Measurements from ENCODE around the gene CC2D2B. TPM values are rescaled to one million over a fixed set of nuclear protein-coding genes. Genes with fewer than 3 reads are reported as not detected.

Gene CC2D2B
- total RNA-seq, 2 experiments from 2014 or later = 4.1 TPM; not detected in 1

GRCh38 chr10:96072674-96073073 lies 164.9 kb downstream of the CC2D2B start:
- Histone ChIP-seq H3K27ac (ENCODE audit: low read depth, low read length, poor library complexity, severe bottlenecking) (no peak overlapping the region), H3K4me2 (ENCODE audit: low read length) (no peak overlapping the region), H3K79me2 (ENCODE audit: insufficient read depth, low read depth, low read length) (no peaks in the 10 kb centered on the region), H3K9me2 (ENCODE audit: insufficient read depth, low read length) (no peaks in the 10 kb centered on the region), H2AFZ (ENCODE audit: low read length) (no peak overlapping the region), H3K4me3 (ENCODE audit: low read depth, low read length, poor library complexity, severe bottlenecking) (no peak overlapping the region), H3K4me1 (ENCODE audit: insufficient read depth, low read length, poor library complexity, severe bottlenecking) (no peaks in the 10 kb centered on the region), H3K9me3 (ENCODE audit: low read length) (no peaks in the 10 kb centered on the region), H4K20me1 (ENCODE audit: insufficient read depth, low read length) (no peaks in the 10 kb centered on the region), H3K36me3 (ENCODE audit: insufficient read depth, low read length) (no peaks in the 10 kb centered on the region)
- POLR2A ChIA-PET = interaction anchor here (0.5 kb wide), 1 partner anchor 13 kb away, joined by 6 read pairs; no protein-coding TSS in a partner anchor
- BruUV-seq (replicated peaks) = no TSS peak
- CTCF ChIA-PET (ENCODE audit: unreplicated experiment) = no interaction called here
- DNase-seq (ENCODE audit: low spot score) = no peak
- intact Hi-C loops (cut with micrococcal nuclease; ENCODE audit: unreplicated experiment) = no loop called here
- TF ChIP-seq CTCF (conservative IDR thresholded peaks at IDR 0.05; ENCODE audit: low read length) (no peak), EZH2phosphoT487 (IDR thresholded peaks at IDR 0.05; ENCODE audit: borderline replicate concordance, low read depth, low read length) (no peak)

GRCh38 chr10:96073722-96074121 lies 165.9 kb downstream of the CC2D2B start:
- no TSS peak for BruUV-seq (replicated peaks)
- Histone ChIP-seq H3K27ac (ENCODE audit: low read depth, low read length, poor library complexity, severe bottlenecking) (no peak overlapping the region), H2AFZ (ENCODE audit: low read length) (no peak overlapping the region), H3K9me2 (ENCODE audit: insufficient read depth, low read length) (no peaks in the 10 kb centered on the region), H3K4me1 (ENCODE audit: insufficient read depth, low read length, poor library complexity, severe bottlenecking) (no peaks in the 10 kb centered on the region), H3K79me2 (ENCODE audit: insufficient read depth, low read depth, low read length) (no peaks in the 10 kb centered on the region), H3K4me3 (ENCODE audit: low read depth, low read length, poor library complexity, severe bottlenecking) (no peak overlapping the region), H3K36me3 (ENCODE audit: insufficient read depth, low read length) (no peaks in the 10 kb centered on the region; the same call in 1 of the 2 replicates), H3K9me3 (ENCODE audit: low read length) (no peaks in the 10 kb centered on the region), H3K4me2 (ENCODE audit: low read length) (no peak overlapping the region), H4K20me1 (ENCODE audit: insufficient read depth, low read length) (no peaks in the 10 kb centered on the region)
- TF ChIP-seq CTCF (conservative IDR thresholded peaks at IDR 0.05; ENCODE audit: low read length) = no peak
- no peak for TF ChIP-seq EZH2phosphoT487 (IDR thresholded peaks at IDR 0.05; ENCODE audit: borderline replicate concordance, low read depth, low read length)
- intact Hi-C loops (cut with micrococcal nuclease; ENCODE audit: unreplicated experiment) = no loop called here
- DNase-seq (ENCODE audit: low spot score) = no peak
- POLR2A ChIA-PET = interaction anchor here (0.5 kb wide), 1 partner anchor 76 kb away, joined by 3 read pairs; no protein-coding TSS in a partner anchor
- CTCF ChIA-PET (ENCODE audit: unreplicated experiment) = no interaction called here

GRCh38 chr10:96074776-96075175 lies 167.0 kb downstream of the CC2D2B start:
- DNase-seq (ENCODE audit: low spot score) = no peak
- Histone ChIP-seq H4K20me1 (ENCODE audit: insufficient read depth, low read length) (no peaks in the 10 kb centered on the region), H2AFZ (ENCODE audit: low read length) (no peak overlapping the region), H3K4me1 (ENCODE audit: insufficient read depth, low read length, poor library complexity, severe bottlenecking) (no peaks in the 10 kb centered on the region), H3K4me2 (ENCODE audit: low read length) (no peak overlapping the region), H3K9me2 (ENCODE audit: insufficient read depth, low read length) (no peaks in the 10 kb centered on the region), H3K9me3 (ENCODE audit: low read length) (no peaks in the 10 kb centered on the region), H3K36me3 (ENCODE audit: insufficient read depth, low read length) (no peaks in the 10 kb centered on the region; the same call in 1 of the 2 replicates), H3K4me3 (ENCODE audit: low read depth, low read length, poor library complexity, severe bottlenecking) (no peak overlapping the region), H3K79me2 (ENCODE audit: insufficient read depth, low read depth, low read length) (no peaks in the 10 kb centered on the region), H3K27ac (ENCODE audit: low read depth, low read length, poor library complexity, severe bottlenecking) (no peak overlapping the region)
- BruUV-seq (replicated peaks) = no TSS peak
- CTCF ChIA-PET (ENCODE audit: unreplicated experiment) = no interaction called here
- TF ChIP-seq CTCF (conservative IDR thresholded peaks at IDR 0.05; ENCODE audit: low read length) = no peak
- TF ChIP-seq EZH2phosphoT487 (IDR thresholded peaks at IDR 0.05; ENCODE audit: borderline replicate concordance, low read depth, low read length) = no peak
- POLR2A ChIA-PET = interaction anchor here (0.9 to 1.9 kb wide), 2 partner anchors 8 to 16 kb away, joined by 3 to 6 read pairs; no protein-coding TSS in a partner anchor
- intact Hi-C loops (cut with micrococcal nuclease; ENCODE audit: unreplicated experiment) = no loop called here
